Activated B cell treated with CpG ODN at 0.5 μM for 24 hours (primary cell): ENCODE data around the gene TEP1. TPM values are rescaled to one million over a fixed set of nuclear protein-coding genes. Genes with fewer than 3 reads are reported as not detected.

Source experiments
- ATAC-seq: fragments of 200-7000 bp; cut with Tn5 transposase; one replicate; pipeline ENCODE4 v1.10.0; 2021; ENCODE audit warnings: low read depth, mild to moderate bottlenecking, moderate library complexity
- CTCF ChIA-PET: fragments of 350-600 bp; sonication (Branson Sonifier 250); formaldehyde crosslinking; loops from one replicate; lab custom pipeline; 2021; ENCODE audit warnings: antibody characterized with exemption; lab: Charles Lee
- POLR2A ChIA-PET: fragments of 350-600 bp; sonication (Branson Sonifier 250); formaldehyde crosslinking; loops from one replicate; lab custom pipeline; 2021; ENCODE audit warnings: antibody characterized with exemption; lab: Charles Lee
- DNase-seq: peaks from one replicate; pipeline ENCODE4 v3.0.0; 2022
- H3K27ac Mint-ChIP-seq: one replicate; pipeline ENCODE4 v1.8.0; 2020; ENCODE audit warnings: mixed read lengths
- H3K27me3 Mint-ChIP-seq: one replicate; pipeline ENCODE4 v1.8.0; 2021; ENCODE audit warnings: mixed read lengths
- H3K36me3 Mint-ChIP-seq: one replicate; pipeline ENCODE4 v1.8.0; 2021; ENCODE audit warnings: low read depth, mixed read lengths
- H3K4me1 Mint-ChIP-seq: one replicate; pipeline ENCODE4 v1.8.0; 2021; ENCODE audit warnings: mixed read lengths
- H3K4me3 Mint-ChIP-seq: one replicate; pipeline ENCODE4 v1.8.0; 2020; ENCODE audit warnings: mild to moderate bottlenecking, mixed read lengths
- H3K9me3 Mint-ChIP-seq: one replicate; pipeline ENCODE4 v1.8.0; 2020; ENCODE audit warnings: mixed read lengths
- intact Hi-C: fragments of 100-400 bp; cut with micrococcal nuclease; formaldehyde crosslinking; loops from one replicate; pipeline ENCODE4 v1.15.1; 2024
- total RNA-seq: library from RNA; stranded (reverse); gene quantifications from 2 replicates; pipeline ENCODE4 v1.2.3, GENCODE V29; 2022
- TF ChIP-seq, protein P1 (sequence below): fragments of 200-600 bp; IDR thresholded peaks from one replicate; pipeline ENCODE4 v1.8.0; 2022; ENCODE audit warnings: antibody characterized with exemption, mild to moderate bottlenecking

The TEP1 gene
- total RNA-seq, 1 donor from 2014 or later = 120 TPM

DNA sequence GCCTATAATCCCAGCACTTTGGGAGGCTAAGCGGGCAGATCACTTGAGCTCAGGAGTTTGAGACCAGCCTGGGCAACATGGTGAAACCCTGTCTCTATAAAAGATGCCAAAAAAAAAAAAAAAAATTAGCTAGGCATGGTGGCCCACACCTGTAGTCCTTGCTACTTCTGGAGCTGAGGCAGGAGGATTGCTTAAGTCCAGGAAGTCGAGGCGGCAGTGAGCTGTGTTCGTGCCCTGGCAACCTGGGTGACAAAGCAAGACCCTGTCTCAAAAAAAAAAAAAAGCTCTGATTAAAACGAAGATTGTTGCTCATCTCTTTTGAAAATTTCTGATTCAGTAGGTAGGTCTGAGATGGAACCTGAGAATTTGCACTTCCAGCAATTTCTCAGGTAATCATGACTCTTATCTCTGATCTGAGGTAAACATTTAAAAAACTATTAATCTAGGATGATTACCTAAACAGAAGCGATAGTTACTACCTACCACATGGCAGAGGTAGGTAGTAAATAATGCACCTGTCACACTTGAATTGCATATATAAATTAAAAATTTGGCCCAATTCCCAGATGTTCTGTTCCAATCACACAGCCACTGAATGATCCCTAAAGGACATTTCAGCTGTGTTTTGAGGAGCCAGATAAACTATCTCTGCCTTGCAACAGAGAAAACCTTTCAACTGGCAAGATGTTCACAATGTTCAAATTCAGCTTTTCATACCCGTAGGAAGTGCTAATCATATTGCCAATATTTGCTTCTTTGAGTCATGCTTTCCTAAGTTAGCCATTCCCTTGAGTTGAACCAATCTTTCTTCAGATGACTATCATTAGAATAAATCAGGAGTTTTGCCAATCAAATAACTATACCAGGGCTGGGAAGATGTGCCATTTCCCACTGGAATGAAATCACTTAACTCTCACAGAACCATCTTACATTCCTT lies 4.2 kb upstream of the TEP1 start:
- no peak for DNase-seq
- CTCF ChIA-PET = interaction anchor here (0.7 to 1.8 kb wide), 3 partner anchors 38 to 193 kb away, joined by 3 to 5 read pairs (median 4); partner anchors contain the start of genes APEX1 and OSGEP
- H3K27ac Mint-ChIP-seq = no peak overlapping the region
- TF ChIP-seq, protein P1, sequence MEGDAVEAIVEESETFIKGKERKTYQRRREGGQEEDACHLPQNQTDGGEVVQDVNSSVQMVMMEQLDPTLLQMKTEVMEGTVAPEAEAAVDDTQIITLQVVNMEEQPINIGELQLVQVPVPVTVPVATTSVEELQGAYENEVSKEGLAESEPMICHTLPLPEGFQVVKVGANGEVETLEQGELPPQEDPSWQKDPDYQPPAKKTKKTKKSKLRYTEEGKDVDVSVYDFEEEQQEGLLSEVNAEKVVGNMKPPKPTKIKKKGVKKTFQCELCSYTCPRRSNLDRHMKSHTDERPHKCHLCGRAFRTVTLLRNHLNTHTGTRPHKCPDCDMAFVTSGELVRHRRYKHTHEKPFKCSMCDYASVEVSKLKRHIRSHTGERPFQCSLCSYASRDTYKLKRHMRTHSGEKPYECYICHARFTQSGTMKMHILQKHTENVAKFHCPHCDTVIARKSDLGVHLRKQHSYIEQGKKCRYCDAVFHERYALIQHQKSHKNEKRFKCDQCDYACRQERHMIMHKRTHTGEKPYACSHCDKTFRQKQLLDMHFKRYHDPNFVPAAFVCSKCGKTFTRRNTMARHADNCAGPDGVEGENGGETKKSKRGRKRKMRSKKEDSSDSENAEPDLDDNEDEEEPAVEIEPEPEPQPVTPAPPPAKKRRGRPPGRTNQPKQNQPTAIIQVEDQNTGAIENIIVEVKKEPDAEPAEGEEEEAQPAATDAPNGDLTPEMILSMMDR = no peak
- ATAC-seq = no peak
- POLR2A ChIA-PET = interaction anchor here (0.6 to 1.0 kb wide), 3 partner anchors 10 to 75 kb away, joined by 3 read pairs; partner anchors contain the start of gene PNP
- no peaks in the 10 kb centered on the region for H3K27me3 Mint-ChIP-seq
- intact Hi-C loops = no loop called here
- no peak overlapping the region for H3K4me3 Mint-ChIP-seq
- H3K36me3 Mint-ChIP-seq = peaks cover 9% of the 10 kb centered on the region
- H3K9me3 Mint-ChIP-seq = no peaks in the 10 kb centered on the region
- peaks cover 26% of the 10 kb centered on the region for H3K4me1 Mint-ChIP-seq

- Mint-ChIP-seq H3K4me1 (peaks cover 37% of the 10 kb centered on the region), H3K27ac (peak overlapping the region; percentile 81)
- CTCF ChIA-PET = interaction anchor here (0.7 to 4.3 kb wide), 32 partner anchors 9 to 275 kb away, joined by 3 to 53 read pairs (median 4); partner anchors contain the start of genes APEX1, OSGEP, PARP2 and PIP4P1
Measured at GRCh38 chr14:20416223-20416622, 2.9 kb upstream of the TEP1 start.

GRCh38 chr14:20415782-20416206 lies 2.5 kb upstream of the TEP1 start:
- H3K27me3 Mint-ChIP-seq = no peaks in the 10 kb centered on the region
- H3K27ac Mint-ChIP-seq = peak overlapping the region; percentile 81
- ATAC-seq = peak; percentile 49
- DNase-seq = no peak
- CTCF ChIA-PET = interaction anchor here (0.7 to 4.3 kb wide), 33 partner anchors 8 to 276 kb away, joined by 3 to 53 read pairs (median 4); partner anchors contain the start of genes APEX1, OSGEP, PARP2 and PIP4P1
- TF ChIP-seq, protein P1 = peak; percentile 14
- peak overlapping the region; percentile 2 for H3K4me3 Mint-ChIP-seq
- peaks cover 42% of the 10 kb centered on the region for H3K4me1 Mint-ChIP-seq
- intact Hi-C loops = loop anchor here (1.0 kb wide), 3 partner anchors 12 to 194 kb away; no protein-coding TSS in a partner anchor
- H3K36me3 Mint-ChIP-seq = peaks cover 18% of the 10 kb centered on the region
- POLR2A ChIA-PET = interaction anchor here (0.5 to 4.4 kb wide), 10 partner anchors 9 to 546 kb away, joined by 3 to 68 read pairs (median 10); partner anchors contain the start of genes APEX1, OSGEP, PARP2 and PIP4P1
- no peaks in the 10 kb centered on the region for H3K9me3 Mint-ChIP-seq

More at GRCh38 chr14:20416223-20416622, 2.9 kb upstream of the TEP1 start:
- DNase-seq = no peak
- Mint-ChIP-seq H3K36me3 (peaks cover 15% of the 10 kb centered on the region), H3K9me3 (no peaks in the 10 kb centered on the region), H3K27me3 (no peaks in the 10 kb centered on the region), H3K4me3 (no peak overlapping the region)
- intact Hi-C loops = loop anchor here (1.0 kb wide), 1 partner anchor 11 kb away; no protein-coding TSS in a partner anchor
- POLR2A ChIA-PET = interaction anchor here (0.5 to 4.4 kb wide), 9 partner anchors 12 to 545 kb away, joined by 3 to 68 read pairs (median 11); partner anchors contain the start of genes APEX1, OSGEP, PARP2 and PIP4P1
- no peak for ATAC-seq
- TF ChIP-seq, protein P1 = no peak

DNA sequence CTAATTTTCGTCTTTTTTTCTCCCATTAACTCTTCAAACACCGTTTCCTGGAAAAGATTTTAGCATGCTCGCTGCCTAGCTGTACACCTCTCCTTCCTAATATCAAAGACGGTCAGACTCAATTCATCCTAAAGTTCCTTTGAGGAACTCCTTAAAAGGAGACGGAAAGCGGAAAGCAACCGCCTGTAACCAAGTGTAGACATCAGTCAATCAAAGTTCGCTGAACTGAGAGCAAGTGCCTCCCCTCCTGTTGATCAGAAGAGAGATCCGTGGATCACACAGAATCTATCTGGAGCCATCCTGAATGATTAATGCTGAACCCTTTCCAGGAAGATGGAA lies 412 bp upstream of the TEP1 start:
- Mint-ChIP-seq H3K27ac (peak overlapping the region; percentile 99), H3K36me3 (peaks cover 26% of the 10 kb centered on the region), H3K4me1 (peaks cover 49% of the 10 kb centered on the region), H3K9me3 (no peaks in the 10 kb centered on the region), H3K4me3 (peak overlapping the region; percentile 99), H3K27me3 (no peaks in the 10 kb centered on the region)
- ATAC-seq (peak; percentile 40), DNase-seq (no peak)
- POLR2A ChIA-PET = interaction anchor here (0.9 to 4.4 kb wide), 10 partner anchors 9 to 270 kb away, joined by 3 to 68 read pairs (median 6); partner anchors contain the start of genes APEX1, OSGEP, PARP2 and PIP4P1
- TF ChIP-seq, protein P1 = no peak
- CTCF ChIA-PET = interaction anchor here (0.6 to 4.3 kb wide), 11 partner anchors 9 to 276 kb away, joined by 3 to 53 read pairs (median 7); partner anchors contain the start of genes APEX1, OSGEP, PARP2 and PIP4P1
- intact Hi-C loops = loop anchor here (1.0 to 2.0 kb wide), 10 partner anchors 13 to 1063 kb away; partner anchors contain the start of genes CCNB1IP1, OSGEP, PARP2 and PIP4P1
